GM21529 (cell line): ENCODE results near the gene NUP98.

Experiments used
- ATAC-seq: cut with Tn5 transposase; IDR thresholded peaks from one replicate; pipeline ENCODE4 v1.9.1; 2021; ENCODE audit not compliant: unreplicated experiment

Gene NUP98

GRCh38 chr11:3738723-3739122 is 58.6 kb downstream of the NUP98 start:
- ATAC-seq = no peak

GRCh38 chr11:3738241-3738640 is 59.1 kb downstream of the NUP98 start:
- ATAC-seq = no peak

GRCh38 chr11:3737386-3737933 is 59.9 kb downstream of the NUP98 start:
- no peak for ATAC-seq

- no peak for ATAC-seq
Observed at GRCh38 chr11:3736816-3737215, 60.5 kb downstream of the NUP98 start.

- no peak for ATAC-seq
Observed at GRCh38 chr11:3735827-3736226, 61.5 kb downstream of the NUP98 start.

GRCh38 chr11:3732671-3733436 is 64.5 kb downstream of the NUP98 start:
- ATAC-seq = no peak

- ATAC-seq = no peak
Observed at GRCh38 chr11:3723014-3723708, 74.2 kb downstream of the NUP98 start.

- ATAC-seq = no peak
Observed at GRCh38 chr11:3722100-3722499, 75.3 kb downstream of the NUP98 start.

GRCh38 chr11:3720997-3721396 is 76.4 kb downstream of the NUP98 start:
- ATAC-seq = no peak

- ATAC-seq = no peak
Observed at GRCh38 chr11:3712274-3712673, 85.1 kb downstream of the NUP98 start.

- no peak for ATAC-seq
Observed at GRCh38 chr11:3710485-3711259, 86.7 kb downstream of the NUP98 start.

- no peak for ATAC-seq
Observed at GRCh38 chr11:3709977-3710376, 87.4 kb downstream of the NUP98 start.

GRCh38 chr11:3707176-3707575 is 90.2 kb downstream of the NUP98 start:
- no peak for ATAC-seq

- no peak for ATAC-seq
Observed at GRCh38 chr11:3703383-3703782, 94.0 kb downstream of the NUP98 start.

- no peak for ATAC-seq
Observed at GRCh38 chr11:3700910-3701309, 96.4 kb downstream of the NUP98 start.

- ATAC-seq = no peak
Observed at GRCh38 chr11:3700410-3700809, 96.9 kb downstream of the NUP98 start.

GRCh38 chr11:3686751-3687150 is 110.6 kb downstream of the NUP98 start:
- no peak for ATAC-seq

- ATAC-seq = no peak
Observed at GRCh38 chr11:3685923-3686322, 111.4 kb downstream of the NUP98 start.

GRCh38 chr11:3684819-3685172 is 112.6 kb downstream of the NUP98 start:
- ATAC-seq = no peak

GRCh38 chr11:3684129-3684818 is 113.1 kb downstream of the NUP98 start:
- ATAC-seq = no peak

GRCh38 chr11:3683039-3683438 is 114.3 kb downstream of the NUP98 start:
- ATAC-seq = no peak
